NCI-H524 (cell line): ENCODE measurements around the gene ZNF677.
"Not testable (repeated sequence)": the region's sequence is repeated elsewhere in the genome, so short reads cannot be mapped to it uniquely, and the experiment has no call there.

Experiments
- DNase-seq, 2 experiments: peaks; one replicate each; lab custom pipeline; 2025; lab: John Stamatoyannopoulos, UW

Gene ZNF677

DNA sequence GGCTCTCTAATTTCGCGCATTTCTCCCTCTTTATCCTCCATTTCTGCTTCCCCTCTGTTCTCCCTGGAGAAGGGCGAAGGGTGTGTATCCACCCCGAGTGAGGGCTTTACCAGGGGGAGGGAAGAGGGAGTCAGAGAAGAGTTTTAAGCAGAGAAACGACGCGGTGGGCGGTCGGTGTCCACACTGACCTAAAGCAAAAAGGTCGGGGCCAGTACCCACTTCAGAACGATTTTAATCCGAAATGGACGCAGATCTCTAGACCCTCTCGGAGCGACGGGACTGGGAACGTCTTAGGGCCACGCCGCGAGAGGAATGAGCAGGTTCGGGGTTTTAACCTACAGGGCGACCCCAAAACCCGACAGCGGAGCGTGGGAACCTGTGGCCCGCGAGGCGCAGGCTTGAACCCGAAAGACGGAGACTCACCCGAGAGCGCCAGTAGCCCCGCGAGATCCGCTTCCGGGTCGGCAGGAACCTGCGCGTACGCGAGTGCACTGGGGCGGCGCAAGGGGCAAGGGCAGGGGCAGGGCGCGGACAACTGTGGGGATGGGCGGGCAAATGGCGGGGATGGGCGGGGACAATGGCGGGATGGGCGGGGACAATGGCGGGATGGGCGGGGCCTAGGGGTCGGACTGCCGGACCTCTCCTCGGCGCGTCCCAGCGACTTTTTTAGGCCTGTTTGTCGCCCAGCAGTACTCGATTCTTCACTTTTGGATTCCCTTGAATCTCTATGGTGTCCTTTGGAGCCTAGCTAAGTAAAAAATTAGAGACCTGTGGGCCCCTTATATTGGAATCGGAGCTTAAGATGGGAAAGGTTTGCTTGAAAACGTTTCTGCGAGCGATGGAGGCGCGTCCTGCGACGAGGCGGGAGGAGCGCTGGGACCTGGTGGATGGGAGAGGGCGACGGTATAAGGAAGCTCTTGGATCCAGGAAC, at the start of gene ZNF677:
Gene ZNF677, minus strand, starts transcription at position 463 of the 931 bp plus-strand sequence. CDS start 3,323 bp downstream, outside the sequence.
- DNase-seq = peak; percentile 40 to 63

DNA sequence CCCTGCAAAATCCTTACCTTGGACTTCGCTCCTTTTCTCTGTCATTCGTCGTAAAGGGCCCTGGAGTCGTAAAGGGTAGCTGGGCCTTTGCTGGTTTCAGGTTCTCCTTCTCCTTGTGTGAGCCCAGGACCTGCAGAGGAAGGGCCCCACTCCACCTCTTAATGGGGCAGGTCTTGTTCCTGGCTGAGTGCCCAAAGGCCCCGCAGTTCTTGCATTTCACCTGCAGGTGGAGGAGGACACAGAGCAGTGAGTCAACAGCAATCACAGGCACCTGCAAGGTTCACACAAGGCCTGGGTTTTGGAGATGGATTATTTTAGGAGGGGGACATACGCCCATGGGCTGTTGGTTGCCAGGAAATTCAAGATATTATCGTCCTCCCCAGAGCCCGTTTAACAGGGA, 46.7 kb upstream of the ZNF677 start:
- not testable (repeated sequence) for DNase-seq

DNA sequence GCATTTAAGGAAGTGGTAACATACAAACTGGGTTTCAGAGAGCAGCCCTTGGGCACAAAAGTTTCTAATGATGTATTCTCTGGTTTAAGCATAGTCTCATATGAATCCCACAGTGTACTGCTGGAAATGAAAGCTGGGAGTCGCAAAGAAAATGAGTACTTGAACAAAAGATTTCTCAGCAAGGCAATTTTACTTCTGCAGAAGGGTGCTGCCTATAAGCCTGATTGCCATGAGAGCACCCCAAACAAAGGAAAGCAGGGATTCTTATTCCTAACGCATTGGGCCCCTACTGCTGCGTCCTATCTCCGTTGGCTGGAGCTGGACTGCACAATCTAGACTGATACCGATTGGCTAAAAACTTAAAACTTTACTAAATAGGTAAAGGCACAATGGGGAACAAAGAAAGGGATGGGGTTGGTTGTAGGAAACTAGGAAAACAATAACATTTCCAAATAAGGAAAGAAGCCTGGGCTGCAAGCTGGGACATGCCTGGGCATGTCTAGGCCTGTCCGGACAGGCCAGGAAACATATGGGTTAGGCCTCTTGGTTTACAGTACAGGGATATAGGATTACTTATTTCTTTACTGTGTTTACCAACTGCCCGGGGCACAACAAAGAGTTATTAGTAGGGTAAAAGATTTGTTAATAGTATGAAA, 40.2 kb upstream of the ZNF677 start:
- DNase-seq = no peak

DNA sequence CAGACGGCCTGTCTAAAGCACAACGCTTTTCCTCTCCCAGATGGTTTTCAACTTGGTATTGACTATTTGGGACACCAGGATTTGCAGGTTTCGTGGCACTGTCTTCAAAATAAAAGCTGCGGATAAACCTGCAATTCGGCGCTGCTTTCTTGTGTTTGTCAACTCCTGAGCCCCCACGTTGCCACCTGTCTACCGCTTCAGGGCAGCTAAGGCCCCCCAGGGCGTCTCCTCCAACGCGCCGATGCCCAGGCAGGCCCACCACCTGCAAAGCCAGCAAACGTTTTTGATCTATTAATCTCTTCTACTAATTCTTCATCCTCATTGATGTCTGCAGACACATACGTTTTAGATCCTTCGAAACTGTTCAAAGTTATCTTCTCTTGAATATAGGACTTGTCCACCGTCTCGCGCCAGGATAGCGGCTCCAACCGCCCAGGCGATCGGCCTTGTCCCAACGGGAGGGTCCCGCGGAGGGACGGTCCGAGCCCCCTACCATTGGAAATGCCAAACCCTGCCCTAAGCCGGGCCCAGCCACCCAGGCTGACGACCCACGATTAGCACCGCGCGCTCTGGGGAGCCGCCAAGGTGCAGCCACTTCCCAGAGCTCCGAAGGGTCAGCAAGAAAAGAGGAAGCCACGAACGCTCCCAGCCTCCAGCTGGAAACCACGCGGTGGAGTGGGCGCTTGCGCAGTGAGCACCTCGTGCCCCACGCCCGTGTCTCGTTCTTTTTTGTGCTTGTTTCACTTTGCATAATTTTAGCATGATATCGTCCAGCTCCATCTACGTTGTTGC, 36.3 kb upstream of the ZNF677 start:
- no peak for DNase-seq

DNA sequence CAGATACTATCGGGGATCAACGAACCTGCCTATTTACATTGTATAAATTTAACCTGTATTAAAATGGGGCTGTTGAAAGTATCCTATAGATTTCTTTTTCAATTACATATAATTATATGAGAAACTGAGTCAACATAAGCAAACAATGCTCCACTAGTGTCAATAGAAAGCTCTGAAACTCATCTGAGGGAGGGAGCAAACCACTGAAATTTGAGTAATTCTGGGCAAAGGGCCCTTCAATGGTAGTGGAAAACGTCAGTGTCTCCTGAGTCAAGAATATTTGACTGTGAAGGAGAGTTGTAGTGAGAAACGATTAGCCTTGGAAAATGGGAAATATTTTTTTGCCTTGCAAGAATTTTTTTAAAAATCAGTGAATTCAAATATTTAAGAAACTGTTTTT, 30.4 kb upstream of the ZNF677 start:
- no peak for DNase-seq

DNA sequence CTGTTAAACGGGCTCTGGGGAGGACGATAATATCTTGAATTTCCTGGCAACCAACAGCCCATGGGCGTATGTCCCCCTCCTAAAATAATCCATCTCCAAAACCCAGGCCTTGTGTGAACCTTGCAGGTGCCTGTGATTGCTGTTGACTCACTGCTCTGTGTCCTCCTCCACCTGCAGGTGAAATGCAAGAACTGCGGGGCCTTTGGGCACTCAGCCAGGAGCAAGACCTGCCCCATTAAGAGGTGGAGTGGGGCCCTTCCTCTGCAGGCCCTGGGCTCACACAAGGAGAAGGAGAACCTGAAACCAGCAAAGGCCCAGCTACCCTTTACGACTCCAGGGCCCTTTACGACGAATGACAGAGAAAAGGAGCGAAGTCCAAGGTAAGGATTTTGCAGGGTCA, 27.3 kb upstream of the ZNF677 start:
- not testable (repeated sequence) for DNase-seq

DNA sequence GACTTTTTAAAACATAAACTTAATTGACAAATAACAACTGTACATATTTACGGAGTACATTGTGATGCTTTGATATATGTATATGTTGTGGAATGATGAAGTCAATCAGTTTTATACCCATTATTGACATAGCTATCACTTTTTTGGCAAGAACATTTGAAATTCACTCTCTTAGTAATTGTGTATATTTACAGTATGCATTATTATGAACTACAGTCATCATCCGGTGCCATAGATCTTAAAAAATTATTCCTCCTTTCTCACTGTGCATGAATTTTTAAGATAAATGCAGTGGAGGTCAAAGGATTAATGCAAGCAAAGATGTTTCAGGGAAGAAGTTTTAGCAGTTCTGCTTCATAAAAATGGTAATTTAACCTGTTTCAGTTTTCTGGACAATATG, 20.8 kb upstream of the ZNF677 start:
- DNase-seq = no peak

DNA sequence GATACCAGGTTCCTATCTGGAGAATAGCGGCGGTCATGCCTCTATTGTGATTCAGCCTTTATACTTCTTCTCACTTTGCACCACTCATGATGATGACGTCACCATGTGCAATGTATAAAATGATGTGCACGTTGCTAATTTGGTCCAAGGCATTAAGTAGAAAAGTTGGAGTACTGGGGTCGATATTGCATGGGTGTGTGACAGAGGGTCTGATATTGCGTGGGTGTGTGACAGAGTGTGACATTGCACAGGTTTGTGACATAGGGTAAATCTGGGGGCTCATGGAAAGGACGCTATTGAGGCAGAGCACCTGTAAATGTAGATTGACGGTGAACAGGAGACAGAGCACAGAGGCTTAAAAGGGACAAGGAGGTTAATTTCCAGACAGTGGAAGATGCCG, 17.4 kb upstream of the ZNF677 start:
- DNase-seq = no peak

DNA sequence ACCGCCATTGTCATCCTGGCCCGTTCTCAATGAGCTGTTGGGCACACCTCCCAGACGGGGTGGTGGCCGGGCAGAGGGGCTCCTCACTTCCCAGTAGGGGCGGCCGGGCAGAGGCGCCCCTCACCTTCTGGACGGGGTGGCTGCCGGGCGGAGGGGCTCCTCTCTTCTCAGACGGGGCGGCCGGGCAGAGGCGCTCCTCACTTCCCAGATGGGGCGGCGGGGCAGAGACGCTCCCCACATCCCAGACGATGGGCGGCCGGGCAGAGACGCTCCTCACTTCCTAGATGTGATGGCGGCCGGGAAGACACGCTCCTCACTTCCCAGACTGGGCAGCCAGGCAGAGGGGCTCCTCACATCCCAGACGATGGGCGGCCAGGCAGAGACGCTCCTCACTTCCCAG, 15.2 kb upstream of the ZNF677 start:
- DNase-seq = not testable (repeated sequence)

DNA sequence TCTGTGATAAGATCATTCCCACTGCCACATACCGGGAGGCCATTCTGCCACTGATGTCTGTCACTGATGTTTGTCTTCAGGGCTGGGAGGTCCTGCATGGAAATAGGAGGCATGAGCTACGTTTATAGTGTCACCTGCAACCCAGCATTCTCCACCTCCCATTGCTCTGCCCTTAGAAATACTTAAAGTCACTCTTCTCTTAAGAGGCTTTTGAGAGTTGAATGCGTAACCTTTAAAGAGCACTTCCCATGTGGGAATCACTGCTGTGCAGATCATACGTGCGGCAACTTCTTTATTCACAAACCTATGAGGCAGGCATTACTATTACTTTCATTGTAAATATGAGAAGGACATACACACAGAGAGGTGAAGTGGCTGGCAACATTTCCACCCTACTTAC, 12.9 kb upstream of the ZNF677 start, which contains the start of gene VN1R4:
Gene VN1R4, minus strand, starts transcription at position 101 of the 400 bp plus-strand sequence. Its CDS starts 58 bp downstream, at position 43.
- not testable (repeated sequence) for DNase-seq

DNA sequence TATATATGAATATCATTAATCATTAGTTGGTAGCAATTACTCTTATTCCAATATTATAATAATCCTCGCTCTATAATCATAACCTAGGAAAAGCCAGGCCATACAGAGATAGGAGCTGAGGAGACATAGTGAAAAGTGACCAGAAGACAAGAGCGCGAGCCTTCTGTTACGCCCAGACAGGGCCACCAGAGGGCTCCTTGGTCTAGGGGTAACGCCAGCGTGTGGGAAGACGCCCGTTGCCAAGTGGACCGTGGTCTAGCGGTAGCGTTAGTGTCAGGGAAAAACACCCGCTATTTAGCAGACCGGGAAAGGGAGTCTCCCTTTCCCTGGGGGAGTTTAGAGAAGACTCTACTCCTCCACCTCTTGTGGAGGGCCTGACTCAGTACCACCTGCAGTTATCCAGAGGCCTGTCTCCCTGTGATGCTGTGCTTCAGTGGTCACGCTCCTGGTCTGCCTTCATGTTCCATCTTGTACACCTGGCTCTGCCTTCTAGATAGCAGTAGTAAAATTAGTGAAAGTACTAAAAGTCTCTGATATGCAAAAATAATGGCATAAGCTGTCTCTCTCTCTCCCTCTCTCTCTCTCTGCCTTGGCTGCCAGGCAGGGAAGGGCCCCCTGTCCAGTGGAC, 3.2 kb upstream of the ZNF677 start, which contains the start of gene VN1R2:
Gene VN1R2, plus strand, starts transcription at position 578 of the 628 bp plus-strand sequence. CDS start 84 bp downstream, outside the sequence.
- not testable (repeated sequence) for DNase-seq

DNA sequence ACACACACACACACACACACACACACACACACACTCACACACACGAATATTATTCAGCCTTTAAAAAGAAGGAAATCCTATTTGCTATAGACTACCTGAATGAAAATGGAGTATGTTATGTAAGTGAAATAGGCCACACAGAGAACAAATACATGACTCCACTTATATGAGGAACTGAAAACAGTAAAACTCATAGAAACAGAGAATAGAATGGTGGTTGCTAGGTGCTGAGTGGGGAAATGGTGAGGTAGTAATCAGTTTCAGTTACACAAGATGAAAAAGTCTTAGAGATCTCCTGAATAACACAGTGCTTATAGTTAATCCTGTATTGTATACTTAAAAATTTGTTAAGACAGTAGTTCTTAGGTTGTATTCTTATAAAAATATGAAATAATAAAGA, 8.2 kb downstream of the ZNF677 start:
- DNase-seq = no peak

DNA sequence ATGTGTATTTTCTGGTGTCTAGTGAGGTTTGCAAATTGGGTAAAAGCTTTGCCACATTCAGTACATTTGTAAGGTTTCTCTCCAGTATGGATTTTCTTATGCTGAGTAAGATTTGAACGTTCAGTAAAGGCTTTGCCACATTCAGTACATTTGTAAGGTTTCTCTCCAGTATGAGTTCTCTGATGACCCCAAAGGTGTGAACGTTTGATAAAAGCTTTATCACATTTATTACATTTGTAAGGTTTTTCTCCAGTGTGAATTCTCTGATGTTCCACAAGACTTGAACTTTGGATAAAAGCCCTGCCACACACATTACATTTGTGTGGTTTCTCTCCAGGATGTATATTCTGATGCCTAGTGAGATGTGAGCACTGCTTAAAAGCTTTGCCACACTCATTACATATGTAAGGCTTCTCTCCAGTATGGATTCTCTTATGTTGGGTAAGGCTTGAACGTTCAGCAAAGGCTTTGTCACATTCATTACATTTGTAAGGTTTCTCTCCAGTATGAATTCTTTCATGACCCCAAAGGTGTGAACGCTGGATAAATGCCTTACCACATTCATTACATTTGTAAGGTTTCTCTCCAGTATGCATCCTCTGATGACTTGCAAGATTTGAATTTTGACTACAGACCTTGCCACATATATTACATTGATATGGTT, 17.4 kb downstream of the ZNF677 start:
- DNase-seq = no peak

DNA sequence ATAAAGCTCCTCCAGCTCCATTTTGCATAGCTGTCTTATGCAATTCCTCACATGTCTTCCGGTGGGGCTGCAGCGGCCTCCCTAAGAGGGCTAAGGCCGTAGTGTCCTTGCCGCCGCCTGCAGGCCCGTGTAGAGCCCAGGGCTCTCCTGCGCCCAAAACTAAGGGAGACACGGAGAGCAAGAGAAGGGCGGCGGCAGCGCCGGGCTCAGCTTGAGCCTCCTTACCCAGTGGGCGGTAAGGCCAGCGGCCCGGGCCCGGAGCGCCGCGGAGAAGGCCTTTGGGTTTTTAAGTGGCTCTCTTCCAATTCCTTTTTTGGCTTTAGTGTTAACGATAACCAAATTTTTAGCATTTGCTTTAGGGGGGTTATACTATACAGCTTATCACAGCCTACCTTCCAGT, 30.1 kb downstream of the ZNF677 start:
- no peak for DNase-seq

DNA sequence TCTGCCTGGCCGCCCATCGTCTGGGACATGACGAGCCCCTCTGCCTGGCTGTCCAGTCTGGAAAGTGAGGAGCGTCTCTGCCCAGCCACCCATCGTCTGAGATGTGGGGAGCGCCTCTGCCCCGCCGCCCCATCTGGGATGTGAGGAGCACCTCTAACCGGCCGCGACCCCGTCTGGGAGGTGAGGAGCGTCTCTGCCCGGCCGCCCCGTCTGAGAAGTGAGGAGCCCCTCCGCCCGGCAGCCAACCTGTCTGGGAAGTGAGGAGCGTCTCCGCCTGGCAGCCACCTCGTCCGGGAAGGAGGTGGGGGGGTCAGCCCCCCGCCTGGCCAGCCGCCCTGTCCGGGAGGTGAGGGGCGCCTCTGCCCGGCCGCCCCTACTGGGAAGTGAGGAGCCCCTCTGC, 32.0 kb downstream of the ZNF677 start:
- DNase-seq = not testable (repeated sequence)

DNA sequence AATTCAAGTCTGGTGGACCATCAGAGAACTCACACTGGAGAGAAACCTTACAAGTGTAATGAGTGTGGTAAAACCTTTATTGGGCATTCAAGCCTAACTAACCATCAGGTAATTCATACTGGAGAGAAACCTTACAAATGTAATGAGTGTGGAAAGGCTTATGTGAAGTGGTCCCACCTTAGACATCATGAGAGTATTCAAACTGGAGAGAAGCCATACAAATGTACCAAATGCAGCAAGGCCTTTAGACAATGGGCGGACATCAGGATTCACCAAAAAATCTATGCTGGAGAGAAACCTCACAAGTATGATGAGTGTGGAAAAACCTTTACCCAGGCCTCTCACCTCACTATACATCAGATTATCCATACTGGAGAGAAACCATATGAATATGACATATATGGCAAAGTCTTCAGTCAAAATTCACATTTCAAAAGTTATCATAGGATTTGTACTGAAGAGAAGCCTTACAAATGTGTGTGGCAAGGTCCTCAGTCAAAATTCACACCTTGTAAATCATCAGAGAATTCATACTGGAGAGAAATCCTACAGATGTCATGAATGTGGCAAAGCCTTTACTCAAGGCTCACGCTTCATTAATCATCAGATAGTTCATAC, 41.9 kb downstream of the ZNF677 start:
- DNase-seq = no peak

DNA sequence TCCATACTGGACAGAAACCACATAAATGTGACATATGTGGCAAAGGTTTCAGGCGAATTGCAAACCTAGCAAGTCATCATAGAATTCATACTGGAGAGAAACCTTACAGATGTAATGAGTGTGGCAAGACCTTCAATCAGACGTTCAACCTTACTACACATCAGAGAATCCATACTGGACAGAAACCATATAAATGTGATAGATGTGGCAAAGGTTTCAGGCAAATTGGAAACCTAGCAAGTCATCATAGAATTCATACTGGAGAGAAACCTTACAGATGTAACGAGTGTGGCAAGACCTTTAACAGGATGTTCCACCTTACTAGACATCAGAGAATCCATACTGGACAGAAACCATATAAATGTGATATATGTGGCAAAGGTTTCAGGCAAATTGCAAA, 43.1 kb downstream of the ZNF677 start:
- DNase-seq = not testable (repeated sequence)

DNA sequence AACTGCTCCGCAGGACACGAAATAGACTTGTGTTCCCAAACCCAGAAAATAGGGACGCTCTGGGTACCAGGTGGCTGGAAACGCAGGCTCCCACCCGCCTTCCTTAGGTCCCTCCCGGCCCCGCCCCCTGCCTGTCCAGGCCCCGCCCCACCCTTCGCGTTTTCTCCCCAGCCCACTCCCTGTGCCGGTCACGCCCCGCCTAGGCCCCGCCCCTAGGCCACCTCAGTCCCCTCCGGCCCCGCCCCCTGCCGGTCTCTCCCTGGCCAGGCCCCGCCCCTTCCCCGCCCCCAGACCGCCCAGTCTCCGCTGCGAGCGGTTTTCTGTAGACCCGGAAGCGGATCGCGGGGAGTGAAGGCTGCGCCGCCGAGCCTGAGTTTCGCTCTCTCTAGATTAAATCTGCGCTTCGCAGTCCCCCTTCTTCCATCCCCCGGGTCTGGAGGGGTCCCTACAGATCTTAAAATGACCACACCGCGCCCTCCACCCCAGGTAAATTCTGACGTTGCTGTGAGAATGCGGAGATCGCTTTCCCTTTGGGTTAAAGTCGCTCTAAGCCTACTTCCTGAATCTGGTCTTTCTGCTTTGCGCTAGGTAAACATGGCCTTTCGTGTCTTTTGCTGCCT, 57.8 kb downstream of the ZNF677 start:
- peak; percentile 31 to 57 for DNase-seq

DNA sequence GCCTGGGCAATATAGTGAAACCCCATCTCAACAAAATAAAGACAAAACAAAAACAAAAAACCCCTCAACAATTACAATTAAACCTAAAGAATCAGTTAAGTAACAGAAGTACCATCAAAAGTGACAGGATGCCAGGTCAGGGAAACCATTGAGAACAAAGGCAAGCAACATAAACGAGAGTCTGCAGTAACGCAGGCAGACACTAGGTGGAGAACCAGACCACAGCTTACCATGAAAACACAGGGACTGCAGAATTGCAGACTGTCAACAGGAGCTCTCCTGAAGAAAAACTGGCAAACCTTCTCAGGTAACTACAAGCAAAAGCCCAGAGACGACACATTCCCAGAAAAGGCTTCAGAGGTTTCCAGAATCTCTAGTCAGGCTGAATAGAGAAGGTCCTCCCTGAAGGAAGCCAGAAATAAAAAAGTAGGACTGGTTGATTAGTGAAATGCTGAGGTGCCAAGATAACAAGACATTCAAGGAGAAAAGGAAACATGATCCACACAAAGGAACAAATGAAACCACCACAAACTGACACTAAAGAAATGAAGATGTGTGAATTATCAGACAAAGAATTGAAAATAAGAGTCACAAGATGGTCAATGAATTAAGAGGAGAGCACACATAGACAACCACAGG, 59.3 kb downstream of the ZNF677 start:
- DNase-seq = peak; percentile 45 to 71
